HL-60 (cell line): ENCODE data around the gene MYB.

Source experiments
- GABPA ChIP-seq: IDR thresholded peaks from 2 replicates; pipeline ENCODE4 v1.6.1; 2012; ENCODE audit warnings: low read depth
- SPI1 ChIP-seq: IDR thresholded peaks from 2 replicates; pipeline ENCODE4 v1.6.1; 2012; ENCODE audit warnings: low read depth, mild to moderate bottlenecking, borderline replicate concordance
- TF ChIP-seq, protein P1 (sequence below): IDR thresholded peaks from one replicate; pipeline ENCODE4 v1.5.1; 2011; ENCODE audit warnings: low read length, control low read depth, inconsistent platforms; ENCODE audit not compliant: insufficient read depth

- TF ChIP-seq, protein P1, sequence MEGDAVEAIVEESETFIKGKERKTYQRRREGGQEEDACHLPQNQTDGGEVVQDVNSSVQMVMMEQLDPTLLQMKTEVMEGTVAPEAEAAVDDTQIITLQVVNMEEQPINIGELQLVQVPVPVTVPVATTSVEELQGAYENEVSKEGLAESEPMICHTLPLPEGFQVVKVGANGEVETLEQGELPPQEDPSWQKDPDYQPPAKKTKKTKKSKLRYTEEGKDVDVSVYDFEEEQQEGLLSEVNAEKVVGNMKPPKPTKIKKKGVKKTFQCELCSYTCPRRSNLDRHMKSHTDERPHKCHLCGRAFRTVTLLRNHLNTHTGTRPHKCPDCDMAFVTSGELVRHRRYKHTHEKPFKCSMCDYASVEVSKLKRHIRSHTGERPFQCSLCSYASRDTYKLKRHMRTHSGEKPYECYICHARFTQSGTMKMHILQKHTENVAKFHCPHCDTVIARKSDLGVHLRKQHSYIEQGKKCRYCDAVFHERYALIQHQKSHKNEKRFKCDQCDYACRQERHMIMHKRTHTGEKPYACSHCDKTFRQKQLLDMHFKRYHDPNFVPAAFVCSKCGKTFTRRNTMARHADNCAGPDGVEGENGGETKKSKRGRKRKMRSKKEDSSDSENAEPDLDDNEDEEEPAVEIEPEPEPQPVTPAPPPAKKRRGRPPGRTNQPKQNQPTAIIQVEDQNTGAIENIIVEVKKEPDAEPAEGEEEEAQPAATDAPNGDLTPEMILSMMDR = no peak
- no peak for TF ChIP-seq SPI1
- TF ChIP-seq GABPA = no peak
These were observed 46.2 kb downstream of the MYB start for GRCh38 chr6:135227349-135227748.
